Activated T-helper 1 cell treated with anti-CD3 and anti-CD28 coated beads, Interleukin-12 subunit alpha, Interleukin-12 subunit beta, Interleukin-2, Interleukin-4 antibody, amounts not matched to agents 30 ng/mL and 10 ng/mL and 1 ng/mL, durations not matched to agents 14 hours and 24 hours and 36 hours (primary cell): ENCODE results near the gene ACTL6B. TPM values are rescaled to one million over a fixed set of nuclear protein-coding genes. Genes with fewer than 3 reads are reported as not detected.
"Not testable (repeated sequence)": the region's sequence is repeated elsewhere in the genome, so short reads cannot be mapped to it uniquely, and the experiment has no call there.

ENCODE experiments used
- DNase-seq: peaks from one replicate; pipeline ENCODE4 v3.0.0; 2021; ENCODE audit warnings: low spot score
- H3K27ac Mint-ChIP-seq: one replicate; pipeline ENCODE4 v1.8.0; 2021; ENCODE audit warnings: mild to moderate bottlenecking, mixed read lengths
- H3K27me3 Mint-ChIP-seq: one replicate; pipeline ENCODE4 v1.8.0; 2022; ENCODE audit warnings: mild to moderate bottlenecking, moderate library complexity, mixed read lengths; ENCODE audit not compliant: insufficient read depth
- H3K36me3 Mint-ChIP-seq: one replicate; pipeline ENCODE4 v1.8.0; 2021; ENCODE audit warnings: low read depth, mixed read lengths
- H3K4me1 Mint-ChIP-seq: one replicate; pipeline ENCODE4 v1.8.0; 2021; ENCODE audit warnings: low read depth, mixed read lengths
- H3K4me3 Mint-ChIP-seq: one replicate; pipeline ENCODE4 v1.8.0; 2021; ENCODE audit warnings: mild to moderate bottlenecking, moderate library complexity, mixed read lengths
- H3K9me3 Mint-ChIP-seq: one replicate; pipeline ENCODE4 v1.8.0; 2021; ENCODE audit warnings: mixed read lengths
- intact Hi-C: fragments of 100-400 bp; cut with micrococcal nuclease; formaldehyde crosslinking; loops from one replicate; pipeline ENCODE4 v1.15.1; 2024
- total RNA-seq: library from RNA; stranded (reverse); gene quantifications from 2 replicates; pipeline ENCODE4 v1.2.3, GENCODE V29; 2022

Gene ACTL6B
- total RNA-seq, 1 donor from 2014 or later = not detected

- Mint-ChIP-seq H3K4me1 (peaks cover 10% of the 10 kb centered on the region), H3K9me3 (no peaks in the 10 kb centered on the region), H3K4me3 (peak overlapping the region; percentile 98), H3K27ac (peak overlapping the region; percentile 94), H3K27me3 (peaks cover 10% of the 10 kb centered on the region), H3K36me3 (peaks cover 18% of the 10 kb centered on the region)
- intact Hi-C loops = loop anchor here (1.0 to 10.0 kb wide), 3 partner anchors 17 to 550 kb away; partner anchors contain the start of genes MBLAC1 and TSC22D4
- no peak for DNase-seq
These were observed 18.3 kb upstream of the ACTL6B start for GRCh38 chr7:100674411-100675104.

- intact Hi-C loops = loop anchor here (1.0 to 10.0 kb wide), 14 partner anchors 18 to 574 kb away; partner anchors contain the start of genes ACTL6B, AGFG2, FBXO24 and LRCH4
These were observed 17.7 kb upstream of the ACTL6B start for GRCh38 chr7:100673942-100674410.

GRCh38 chr7:100673302-100673941 is 17.2 kb upstream of the ACTL6B start, which contains the start of gene GNB2:
Gene GNB2, plus strand, starts transcription at chr7:100673740. Its CDS starts 2,526 bp downstream, at chr7:100676266.
- H3K36me3 Mint-ChIP-seq = peaks cover 13% of the 10 kb centered on the region
- peaks cover 10% of the 10 kb centered on the region for H3K27me3 Mint-ChIP-seq
- DNase-seq = peak; percentile 99
- no peaks in the 10 kb centered on the region for H3K9me3 Mint-ChIP-seq
- H3K4me3 Mint-ChIP-seq = peak within 1 kb of the TSS; percentile 98
- peak within 1 kb of the TSS; percentile 94 for H3K27ac Mint-ChIP-seq
- intact Hi-C loops = loop anchor here (1.0 to 10.0 kb wide), 13 partner anchors 17 to 573 kb away; partner anchors contain the start of genes ACTL6B, AGFG2, FBXO24 and LRCH4
- H3K4me1 Mint-ChIP-seq = peaks cover 10% of the 10 kb centered on the region

More at GRCh38 chr7:100673942-100674410, 17.7 kb upstream of the ACTL6B start:
- peak overlapping the region; percentile 98 for H3K4me3 Mint-ChIP-seq
- peaks cover 10% of the 10 kb centered on the region for H3K4me1 Mint-ChIP-seq
- DNase-seq = peak; percentile 28
- peak overlapping the region; percentile 94 for H3K27ac Mint-ChIP-seq
- H3K27me3 Mint-ChIP-seq = peaks cover 10% of the 10 kb centered on the region
- no peaks in the 10 kb centered on the region for H3K9me3 Mint-ChIP-seq
- peaks cover 15% of the 10 kb centered on the region for H3K36me3 Mint-ChIP-seq

- intact Hi-C loops = loop anchor here (10.0 kb wide), 1 partner anchor 547 kb away; the partner anchor contains the start of gene MBLAC1
- Mint-ChIP-seq H3K4me1 (peaks cover 5% of the 10 kb centered on the region), H3K4me3 (no peak overlapping the region), H3K27ac (no peak overlapping the region), H3K27me3 (peaks cover 16% of the 10 kb centered on the region), H3K36me3 (peaks cover 4% of the 10 kb centered on the region), H3K9me3 (no peaks in the 10 kb centered on the region)
- DNase-seq = no peak
These were observed 15.4 kb upstream of the ACTL6B start for GRCh38 chr7:100671353-100672327.

- H3K9me3 Mint-ChIP-seq = no peaks in the 10 kb centered on the region
These were observed 13.8 kb upstream of the ACTL6B start for GRCh38 chr7:100670074-100670473.

GRCh38 chr7:100669106-100669505 is 12.9 kb upstream of the ACTL6B start:
- H3K4me3 Mint-ChIP-seq, intact Hi-C loops, DNase-seq, H3K9me3 Mint-ChIP-seq, H3K27ac Mint-ChIP-seq, H3K4me1 Mint-ChIP-seq, H3K36me3 Mint-ChIP-seq: not testable (repeated sequence)
- H3K27me3 Mint-ChIP-seq = peaks cover 19% of the 10 kb centered on the region

More at GRCh38 chr7:100670074-100670473, 13.8 kb upstream of the ACTL6B start:
- intact Hi-C loops = loop anchor here (10.0 kb wide), 1 partner anchor 545 kb away; the partner anchor contains the start of gene MBLAC1
- no peak overlapping the region for H3K27ac Mint-ChIP-seq
- no peak for DNase-seq
- H3K36me3 Mint-ChIP-seq = no peaks in the 10 kb centered on the region
- H3K4me1 Mint-ChIP-seq = no peaks in the 10 kb centered on the region
- peaks cover 19% of the 10 kb centered on the region for H3K27me3 Mint-ChIP-seq
- H3K4me3 Mint-ChIP-seq = no peak overlapping the region

GRCh38 chr7:100668069-100668449 is 11.8 kb upstream of the ACTL6B start:
- Mint-ChIP-seq H3K4me3 (no peak overlapping the region), H3K27me3 (peaks cover 19% of the 10 kb centered on the region), H3K9me3 (no peaks in the 10 kb centered on the region), H3K27ac (no peak overlapping the region), H3K36me3 (no peaks in the 10 kb centered on the region), H3K4me1 (no peaks in the 10 kb centered on the region)
- no peak for DNase-seq
- intact Hi-C loops = no loop called here

GRCh38 chr7:100667331-100668068 is 11.3 kb upstream of the ACTL6B start:
- intact Hi-C loops = no loop called here
- no peak for DNase-seq
- H3K27me3 Mint-ChIP-seq = peaks cover 19% of the 10 kb centered on the region
- H3K36me3 Mint-ChIP-seq = no peaks in the 10 kb centered on the region
- H3K4me3 Mint-ChIP-seq = no peak overlapping the region
- H3K27ac Mint-ChIP-seq = no peak overlapping the region
- no peaks in the 10 kb centered on the region for H3K4me1 Mint-ChIP-seq
- H3K9me3 Mint-ChIP-seq = no peaks in the 10 kb centered on the region

GRCh38 chr7:100665168-100665726 is 9.0 kb upstream of the ACTL6B start:
- Mint-ChIP-seq H3K9me3 (no peaks in the 10 kb centered on the region), H3K4me3 (no peak overlapping the region), H3K27me3 (peaks cover 17% of the 10 kb centered on the region), H3K36me3 (no peaks in the 10 kb centered on the region), H3K27ac (no peak overlapping the region), H3K4me1 (no peaks in the 10 kb centered on the region)
- no peak for DNase-seq
- intact Hi-C loops = no loop called here

GRCh38 chr7:100662194-100662776 is 6.0 kb upstream of the ACTL6B start:
- H3K27ac Mint-ChIP-seq, H3K9me3 Mint-ChIP-seq, H3K4me1 Mint-ChIP-seq, DNase-seq, H3K4me3 Mint-ChIP-seq, H3K36me3 Mint-ChIP-seq, intact Hi-C loops: not testable (repeated sequence)
- H3K27me3 Mint-ChIP-seq = peaks cover 19% of the 10 kb centered on the region
